Left ventricle myocardium inferior (tissue), 1 donor: ENCODE data around the gene STOML1. TPM values are rescaled to one million over a fixed set of nuclear protein-coding genes. Genes with fewer than 3 reads are reported as not detected.
"Not testable (repeated sequence)": the region's sequence is repeated elsewhere in the genome, so short reads cannot be mapped to it uniquely, and the experiment has no call there.

Experiments used
- DNase-seq: peaks from one replicate; pipeline ENCODE4 v3.0.0-alpha.2; 2020
- H3K27ac ChIP-seq: fragments of 200-600 bp; replicated peaks from 2 replicates; pipeline ENCODE4 v1.8.0; 2021
- H3K27me3 ChIP-seq: fragments of 200-600 bp; 2 replicates; pipeline ENCODE4 v1.8.0; 2021; ENCODE audit warnings: low read depth
- H3K36me3 ChIP-seq: fragments of 200-600 bp; 2 replicates; pipeline ENCODE4 v1.8.0; 2021
- H3K4me1 ChIP-seq: fragments of 200-600 bp; 2 replicates; pipeline ENCODE4 v1.8.0; 2021
- H3K4me3 ChIP-seq: fragments of 200-600 bp; 2 replicates; pipeline ENCODE4 v1.8.0; 2021; ENCODE audit warnings: mild to moderate bottlenecking, moderate library complexity
- H3K9me3 ChIP-seq: fragments of 200-600 bp; replicated peaks from 2 replicates; pipeline ENCODE4 v1.8.0; 2021
- intact Hi-C: fragments of 100-400 bp; cut with micrococcal nuclease; formaldehyde crosslinking; loops from one replicate; pipeline ENCODE4 v1.11.0; 2022
- total RNA-seq: library from RNA; stranded (reverse); fragmentation: NEBNext Ultra II Directional; extraction: Animal tissue kit (Norgen Biotek cat#: 25700); gene quantifications from one replicate; pipeline ENCODE4 v1.2.1, GENCODE V29; 2021
- TF ChIP-seq, protein P1 (sequence below): fragments of 200-600 bp; IDR thresholded peaks from 2 replicates; pipeline ENCODE4 v1.8.0; 2021; ENCODE audit warnings: antibody characterized with exemption, mild to moderate bottlenecking, borderline replicate concordance
- donor health status: DM: no; HTN: yes; CAD: no; lungs with severe emphysema.

Gene STOML1
- total RNA-seq, 1 donor from 2014 or later = 26.1 TPM

DNA sequence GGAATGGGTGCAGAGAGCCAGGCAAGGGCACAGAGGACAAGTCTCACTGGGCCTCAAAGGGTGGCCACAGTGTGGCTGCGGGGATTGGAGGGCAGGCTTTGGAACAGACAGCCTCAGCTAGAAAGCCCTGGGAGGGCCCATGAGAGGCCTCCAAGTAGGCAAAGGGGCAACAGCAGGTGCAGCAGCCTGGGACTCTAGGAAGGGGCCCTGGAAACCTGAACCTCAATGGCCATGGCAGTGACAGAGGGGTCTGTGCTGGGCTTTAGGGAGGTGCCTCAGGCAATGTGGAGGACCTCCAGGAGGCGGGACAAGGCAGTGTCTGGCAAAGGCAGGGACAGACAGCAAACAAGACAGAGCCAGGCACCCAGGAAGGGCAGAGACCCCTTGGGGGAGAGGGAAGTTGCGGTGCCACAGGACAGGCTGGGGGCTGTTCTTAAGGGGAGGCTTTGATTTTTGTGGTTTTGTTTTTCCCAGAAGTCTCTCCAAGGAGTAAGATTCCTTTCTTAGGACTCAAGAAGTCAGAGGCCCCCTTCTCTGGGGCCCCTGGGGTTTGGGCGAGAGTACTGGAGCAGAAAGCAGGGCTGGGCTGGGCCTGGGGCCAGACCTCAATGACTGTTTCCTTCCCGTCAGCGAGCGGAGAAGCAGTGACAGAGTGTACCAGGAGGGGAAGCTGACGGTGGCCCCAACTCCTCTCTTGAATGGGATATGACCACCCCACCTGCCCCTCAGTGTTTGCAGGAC, 9.7 kb downstream of the STOML1 start:
- Histone ChIP-seq H3K9me3 (no peaks in the 10 kb centered on the region), H3K27me3 (no peaks in the 10 kb centered on the region), H3K36me3 (peaks cover 4% of the 10 kb centered on the region), H3K27ac (peak overlapping the region; percentile 100), H3K4me1 (peaks cover 69% of the 10 kb centered on the region), H3K4me3 (peak overlapping the region; percentile 44)
- TF ChIP-seq, protein P1, sequence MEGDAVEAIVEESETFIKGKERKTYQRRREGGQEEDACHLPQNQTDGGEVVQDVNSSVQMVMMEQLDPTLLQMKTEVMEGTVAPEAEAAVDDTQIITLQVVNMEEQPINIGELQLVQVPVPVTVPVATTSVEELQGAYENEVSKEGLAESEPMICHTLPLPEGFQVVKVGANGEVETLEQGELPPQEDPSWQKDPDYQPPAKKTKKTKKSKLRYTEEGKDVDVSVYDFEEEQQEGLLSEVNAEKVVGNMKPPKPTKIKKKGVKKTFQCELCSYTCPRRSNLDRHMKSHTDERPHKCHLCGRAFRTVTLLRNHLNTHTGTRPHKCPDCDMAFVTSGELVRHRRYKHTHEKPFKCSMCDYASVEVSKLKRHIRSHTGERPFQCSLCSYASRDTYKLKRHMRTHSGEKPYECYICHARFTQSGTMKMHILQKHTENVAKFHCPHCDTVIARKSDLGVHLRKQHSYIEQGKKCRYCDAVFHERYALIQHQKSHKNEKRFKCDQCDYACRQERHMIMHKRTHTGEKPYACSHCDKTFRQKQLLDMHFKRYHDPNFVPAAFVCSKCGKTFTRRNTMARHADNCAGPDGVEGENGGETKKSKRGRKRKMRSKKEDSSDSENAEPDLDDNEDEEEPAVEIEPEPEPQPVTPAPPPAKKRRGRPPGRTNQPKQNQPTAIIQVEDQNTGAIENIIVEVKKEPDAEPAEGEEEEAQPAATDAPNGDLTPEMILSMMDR = no peak
- intact Hi-C loops = no loop called here
- DNase-seq = peak; percentile 90

DNA sequence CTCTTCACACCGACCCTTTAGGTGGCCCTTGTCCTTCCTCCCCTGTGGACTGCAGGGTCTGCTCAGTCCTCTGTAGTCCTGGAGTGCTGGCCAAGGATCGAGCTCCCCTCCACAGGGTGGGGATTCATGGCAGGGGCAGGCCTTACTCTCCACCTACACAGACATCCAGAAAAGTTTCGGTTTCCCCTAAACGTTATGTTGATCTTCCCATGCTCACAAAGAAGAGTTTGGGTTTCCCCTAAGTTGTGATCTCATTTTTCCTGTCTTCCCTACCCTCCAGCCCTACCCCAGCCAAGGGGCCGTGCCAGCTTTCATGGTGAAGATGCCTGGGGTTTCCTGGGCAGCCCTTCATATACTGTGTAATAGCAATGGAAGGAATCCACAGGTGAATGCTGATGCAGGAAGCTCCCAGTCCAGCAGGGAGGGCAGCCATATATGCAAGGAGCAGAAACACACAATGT, 10.3 kb downstream of the STOML1 start:
- Histone ChIP-seq H3K36me3 (peaks cover 3% of the 10 kb centered on the region), H3K9me3 (no peaks in the 10 kb centered on the region), H3K27ac (peak overlapping the region; percentile 100), H3K4me3 (peak overlapping the region; percentile 44), H3K27me3 (no peaks in the 10 kb centered on the region), H3K4me1 (peaks cover 63% of the 10 kb centered on the region)
- DNase-seq = no peak
- TF ChIP-seq, protein P1 = no peak
- intact Hi-C loops = no loop called here

DNA sequence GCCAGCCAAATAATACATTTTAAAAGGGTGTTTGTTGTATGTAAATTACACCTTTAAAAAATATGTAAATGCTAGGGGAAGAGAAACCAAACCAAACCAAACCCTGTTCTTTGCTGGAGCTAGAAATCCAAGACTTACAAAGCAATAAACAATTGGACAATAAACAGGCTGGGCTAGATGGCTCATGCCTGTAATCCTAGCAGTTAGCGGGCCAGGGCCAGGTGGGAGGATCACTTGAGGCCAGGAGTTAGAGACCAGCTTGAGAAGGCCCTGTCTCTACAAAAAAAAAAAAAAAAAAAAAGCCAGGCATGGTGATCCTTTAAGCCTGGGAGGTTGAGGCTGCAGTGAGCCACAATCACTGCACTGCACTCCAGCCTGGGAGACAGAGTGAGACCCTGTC, 12.5 kb downstream of the STOML1 start:
- intact Hi-C loops = no loop called here
- Histone ChIP-seq H3K36me3 (peaks cover under 1% of the 10 kb centered on the region), H3K4me3 (no peak overlapping the region), H3K4me1 (peaks cover 41% of the 10 kb centered on the region), H3K27ac (no peak overlapping the region), H3K9me3 (no peaks in the 10 kb centered on the region), H3K27me3 (no peaks in the 10 kb centered on the region)
- DNase-seq = no peak
- TF ChIP-seq, protein P1 = no peak

DNA sequence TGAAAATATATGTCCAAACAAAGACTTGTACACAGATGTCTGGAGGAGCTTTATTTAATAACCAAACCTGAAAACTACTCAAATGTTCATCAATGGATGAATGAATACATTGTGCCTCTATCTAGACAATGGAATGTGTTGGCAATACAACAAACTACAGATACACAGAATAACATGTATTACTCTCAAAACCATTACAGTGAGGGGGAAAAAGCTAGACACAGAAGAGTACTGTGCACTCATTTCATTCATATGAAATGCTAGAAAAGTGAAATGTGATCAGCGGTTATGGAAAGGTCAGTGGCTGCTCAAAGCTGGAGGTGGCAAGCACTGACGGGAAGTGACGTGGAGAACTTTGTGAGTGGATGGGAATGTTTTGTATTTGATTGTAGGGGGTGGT, 13.2 kb downstream of the STOML1 start:
- no peak for DNase-seq
- Histone ChIP-seq H3K4me3 (no peak overlapping the region), H3K9me3 (no peaks in the 10 kb centered on the region), H3K27ac (no peak overlapping the region), H3K4me1 (peaks cover 34% of the 10 kb centered on the region), H3K36me3 (no peaks in the 10 kb centered on the region), H3K27me3 (no peaks in the 10 kb centered on the region)
- TF ChIP-seq, protein P1 = no peak
- intact Hi-C loops = no loop called here

DNA sequence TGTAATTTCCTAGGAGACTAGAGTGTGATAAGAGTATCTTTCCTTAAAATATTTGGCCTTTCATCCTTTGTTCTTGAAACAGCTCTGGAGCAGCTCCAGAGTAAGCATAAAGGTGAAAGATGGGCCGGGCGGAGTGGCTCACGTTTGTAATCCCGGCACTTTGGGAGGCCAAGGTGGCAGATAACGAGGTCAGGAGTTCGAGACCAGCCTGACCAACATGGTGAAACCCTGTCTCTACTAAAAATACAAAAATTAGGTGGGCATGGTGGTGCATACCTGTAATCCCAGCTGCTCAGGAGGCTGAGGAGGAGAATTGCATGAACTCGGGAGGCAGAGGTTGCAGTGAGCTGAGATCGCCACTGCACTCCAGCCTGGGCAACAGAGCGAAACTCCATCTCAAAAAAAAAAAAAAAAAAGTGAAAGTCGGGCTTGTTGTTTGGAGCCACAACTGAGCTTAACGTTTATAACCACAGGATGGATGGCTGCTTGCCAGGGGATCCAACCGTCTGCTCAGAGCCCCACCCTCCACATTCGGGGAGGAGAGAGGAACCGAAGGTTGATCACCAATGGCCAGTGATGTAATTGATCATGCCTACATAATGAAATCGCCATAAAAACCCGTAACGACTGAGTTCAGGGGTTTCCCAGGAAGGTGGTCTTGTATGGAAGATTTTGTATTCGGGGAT, 16.5 kb downstream of the STOML1 start:
- intact Hi-C loops, H3K36me3 ChIP-seq, H3K9me3 ChIP-seq, DNase-seq, H3K27ac ChIP-seq, H3K27me3 ChIP-seq, H3K4me3 ChIP-seq: not testable (repeated sequence)
- peaks cover 11% of the 10 kb centered on the region for H3K4me1 ChIP-seq

DNA sequence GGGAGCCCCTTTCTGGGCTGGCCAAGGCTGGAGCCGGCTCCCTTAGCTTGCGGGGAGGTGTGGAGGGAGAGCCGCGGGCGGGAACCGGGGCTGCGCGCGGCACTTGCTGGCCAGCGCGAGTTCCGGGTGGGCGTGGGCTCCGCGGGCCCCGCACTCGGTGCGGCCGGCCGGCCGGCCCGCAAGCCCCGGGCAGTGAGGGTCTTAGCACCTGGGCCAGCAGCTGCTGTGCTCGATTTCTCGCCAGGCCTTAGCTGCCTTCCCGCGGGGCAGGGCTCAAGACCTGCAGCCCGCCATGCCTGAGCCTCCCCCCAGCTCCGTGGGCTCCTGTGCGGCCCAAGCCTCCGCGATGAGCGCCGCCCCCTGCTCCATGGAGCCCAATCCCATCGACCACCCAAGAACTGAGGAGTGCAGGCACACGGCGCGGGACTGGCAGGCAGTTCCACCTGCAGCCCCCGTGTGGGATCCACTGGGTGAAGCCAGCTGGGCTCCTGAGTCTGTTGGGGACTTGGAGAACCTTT, 18.4 kb downstream of the STOML1 start:
- H3K36me3 ChIP-seq, intact Hi-C loops, H3K27me3 ChIP-seq, DNase-seq, H3K9me3 ChIP-seq, H3K27ac ChIP-seq: not testable (repeated sequence)
- Histone ChIP-seq H3K4me1 (peaks cover 10% of the 10 kb centered on the region), H3K4me3 (peak overlapping the region; percentile 49)
